LHCN-M2 (cell line): ENCODE results near the gene MICALL2. TPM values are rescaled to one million over a fixed set of nuclear protein-coding genes. Genes with fewer than 3 reads are reported as not detected.
A peak's percentile ranks its signal among the peaks of the same experiment; 100 is the strongest.

ENCODE experiments used
- DNase-seq: peaks from one replicate; pipeline ENCODE4 v3.0.0-alpha.2; 2012; ENCODE audit warnings: low read depth
- total RNA-seq: library from RNA; depleted of rRNA; stranded (reverse); fragments of >200 nt; gene quantifications from 2 replicates; pipeline ENCODE4 v1.2.3, GENCODE V29; 2014

The MICALL2 gene
- total RNA-seq, 1 experiment from 2014 or later = 25.5 TPM

GRCh38 chr7:1493571-1493970 lies 34.3 kb upstream of the MICALL2 start:
- no peak for DNase-seq

GRCh38 chr7:1493129-1493528 lies 33.9 kb upstream of the MICALL2 start:
- no peak for DNase-seq

- DNase-seq = no peak
Observed at GRCh38 chr7:1492640-1493039, 33.4 kb upstream of the MICALL2 start.

- no peak for DNase-seq
Observed at GRCh38 chr7:1492221-1492620, 33.0 kb upstream of the MICALL2 start.

GRCh38 chr7:1490837-1491236 lies 31.6 kb upstream of the MICALL2 start:
- DNase-seq = no peak

- no peak for DNase-seq
Observed at GRCh38 chr7:1489336-1489735, 30.1 kb upstream of the MICALL2 start.

- no peak for DNase-seq
Observed at GRCh38 chr7:1488016-1488415, 28.7 kb upstream of the MICALL2 start.

GRCh38 chr7:1487466-1487865 lies 28.2 kb upstream of the MICALL2 start:
- no peak for DNase-seq

- DNase-seq = no peak
Observed at GRCh38 chr7:1486571-1486970, 27.3 kb upstream of the MICALL2 start.

- DNase-seq = no peak
Observed at GRCh38 chr7:1485156-1485555, 25.9 kb upstream of the MICALL2 start.

- DNase-seq = no peak
Observed at GRCh38 chr7:1484569-1484968, 25.3 kb upstream of the MICALL2 start.

- DNase-seq = no peak
Observed at GRCh38 chr7:1483536-1484505, 24.6 kb upstream of the MICALL2 start.

- no peak for DNase-seq
Observed at GRCh38 chr7:1483079-1483478, 23.8 kb upstream of the MICALL2 start.

- DNase-seq = no peak
Observed at GRCh38 chr7:1481300-1481699, 22.0 kb upstream of the MICALL2 start.

- DNase-seq = no peak
Observed at GRCh38 chr7:1480670-1481069, 21.4 kb upstream of the MICALL2 start.

GRCh38 chr7:1479287-1479686 lies 20.0 kb upstream of the MICALL2 start:
- no peak for DNase-seq

- no peak for DNase-seq
Observed at GRCh38 chr7:1478480-1478879, 19.2 kb upstream of the MICALL2 start.

GRCh38 chr7:1476859-1477258 lies 17.6 kb upstream of the MICALL2 start:
- DNase-seq = no peak

- no peak for DNase-seq
Observed at GRCh38 chr7:1475991-1476390, 16.7 kb upstream of the MICALL2 start.

GRCh38 chr7:1475393-1475792 lies 16.1 kb upstream of the MICALL2 start:
- DNase-seq = no peak

GRCh38 chr7:1474736-1475135 lies 15.5 kb upstream of the MICALL2 start:
- no peak for DNase-seq

- DNase-seq = peak; percentile 75
Observed at GRCh38 chr7:1473864-1474512, 14.7 kb upstream of the MICALL2 start.

GRCh38 chr7:1470901-1471300 lies 11.6 kb upstream of the MICALL2 start:
- no peak for DNase-seq
